Measurements from ENCODE around the gene SUCO. TPM values are rescaled to one million over a fixed set of nuclear protein-coding genes. Genes with fewer than 3 reads are reported as not detected.

SUCO gene
- total and polyA plus RNA-seq, 2 donors: 27.2 to 30.5 TPM

- WGBS: 97% methylated on average over 3 of the region's 3 CpGs
- H3K9me3 ChIP-seq (ENCODE audit: control insufficient read depth in 2 of 2, insufficient read depth in 1 of 2, low read length in 1 of 2): peaks cover 0 to 13% of the 10 kb centered on the region in 2 donors
- H3K27ac ChIP-seq (ENCODE audit: low read depth in 1 of 2, low read length in 1 of 2): no peak overlapping the region
These were observed 89.6 kb downstream of the SUCO start for GRCh38 chr1:172622541-172622940.

GRCh38 chr1:172623748-172624147 is 90.8 kb downstream of the SUCO start:
- H3K27ac ChIP-seq (ENCODE audit: low read depth in 1 of 2, low read length in 1 of 2): no peak overlapping the region
- H3K4me3 ChIP-seq (ENCODE audit: low read length in 2 of 2): no peak overlapping the region
- no peaks in the 10 kb centered on the region for H3K36me3 ChIP-seq (ENCODE audit: control insufficient read depth in 2 of 2, insufficient read depth in 2 of 2, low read length in 1 of 2)
- H3K9me3 ChIP-seq (ENCODE audit: control insufficient read depth in 2 of 2, insufficient read depth in 1 of 2, low read length in 1 of 2): peaks cover 0 to 13% of the 10 kb centered on the region in 2 donors
- 96% methylated on average over 3 of the region's 3 CpGs for WGBS
- no peak for DNase-seq (ENCODE audit: low read depth in 6 of 9, low spot score in 9 of 9)
- peaks cover 0 to 2% of the 10 kb centered on the region in 2 donors for H3K27me3 ChIP-seq (ENCODE audit: control insufficient read depth in 2 of 2, insufficient read depth in 1 of 2, low read length in 1 of 2)
- H3K4me1 ChIP-seq (ENCODE audit: control insufficient read depth in 2 of 2, insufficient read depth in 2 of 2, low read length in 2 of 2): peaks cover 0 to 3% of the 10 kb centered on the region in 2 donors

More at GRCh38 chr1:172622541-172622940, 89.6 kb downstream of the SUCO start:
- no peaks in the 10 kb centered on the region for H3K4me1 ChIP-seq (ENCODE audit: control insufficient read depth in 2 of 2, insufficient read depth in 2 of 2, low read length in 2 of 2)
- H3K4me3 ChIP-seq (ENCODE audit: low read length in 2 of 2): no peak overlapping the region
- H3K36me3 ChIP-seq (ENCODE audit: control insufficient read depth in 2 of 2, insufficient read depth in 2 of 2, low read length in 1 of 2): no peaks in the 10 kb centered on the region
- peaks cover 0 to 2% of the 10 kb centered on the region in 2 donors for H3K27me3 ChIP-seq (ENCODE audit: control insufficient read depth in 2 of 2, insufficient read depth in 1 of 2, low read length in 1 of 2)
- DNase-seq (ENCODE audit: low read depth in 6 of 9, low spot score in 9 of 9): no peak

GRCh38 chr1:172626845-172627244 is 93.9 kb downstream of the SUCO start:
- H3K27ac ChIP-seq (ENCODE audit: low read depth in 1 of 2, low read length in 1 of 2): no peak overlapping the region
- WGBS: 81% methylated on average over 3 of the region's 3 CpGs
- no peak for DNase-seq (ENCODE audit: low read depth in 6 of 9, low spot score in 9 of 9)
- peaks cover 0 to 2% of the 10 kb centered on the region in 2 donors for H3K27me3 ChIP-seq (ENCODE audit: control insufficient read depth in 2 of 2, insufficient read depth in 1 of 2, low read length in 1 of 2)
- no peak overlapping the region for H3K4me3 ChIP-seq (ENCODE audit: low read length in 2 of 2)
- peaks cover 0 to 3% of the 10 kb centered on the region in 2 donors for H3K4me1 ChIP-seq (ENCODE audit: control insufficient read depth in 2 of 2, insufficient read depth in 2 of 2, low read length in 2 of 2)
- no peaks in the 10 kb centered on the region for H3K36me3 ChIP-seq (ENCODE audit: control insufficient read depth in 2 of 2, insufficient read depth in 2 of 2, low read length in 1 of 2)
- H3K9me3 ChIP-seq (ENCODE audit: control insufficient read depth in 2 of 2, insufficient read depth in 1 of 2, low read length in 1 of 2): peaks cover 0 to 2% of the 10 kb centered on the region in 2 donors

GRCh38 chr1:172627702-172628101 is 94.8 kb downstream of the SUCO start:
- Histone ChIP-seq H3K27me3 (ENCODE audit: control insufficient read depth in 2 of 2, insufficient read depth in 1 of 2, low read length in 1 of 2) (peaks cover 0 to 2% of the 10 kb centered on the region in 2 donors), H3K9me3 (ENCODE audit: control insufficient read depth in 2 of 2, insufficient read depth in 1 of 2, low read length in 1 of 2) (peaks cover 0 to 4% of the 10 kb centered on the region in 2 donors), H3K4me3 (ENCODE audit: low read length in 2 of 2) (no peak overlapping the region), H3K36me3 (ENCODE audit: control insufficient read depth in 2 of 2, insufficient read depth in 2 of 2, low read length in 1 of 2) (no peaks in the 10 kb centered on the region), H3K27ac (ENCODE audit: low read depth in 1 of 2, low read length in 1 of 2) (no peak overlapping the region), H3K4me1 (ENCODE audit: control insufficient read depth in 2 of 2, insufficient read depth in 2 of 2, low read length in 2 of 2) (peaks cover 0 to 3% of the 10 kb centered on the region in 2 donors)
- DNase-seq (ENCODE audit: low read depth in 6 of 9, low spot score in 9 of 9): peak in 1 of 9 donors; percentile 42
- WGBS: 45% methylated on average over 3 of the region's 3 CpGs

- no peak for DNase-seq (ENCODE audit: low read depth in 6 of 9, low spot score in 9 of 9)
- Histone ChIP-seq H3K4me1 (ENCODE audit: control insufficient read depth in 2 of 2, insufficient read depth in 2 of 2, low read length in 2 of 2) (peaks cover 0 to 3% of the 10 kb centered on the region in 2 donors), H3K27me3 (ENCODE audit: control insufficient read depth in 2 of 2, insufficient read depth in 1 of 2, low read length in 1 of 2) (peaks cover 0 to 2% of the 10 kb centered on the region in 2 donors), H3K9me3 (ENCODE audit: control insufficient read depth in 2 of 2, insufficient read depth in 1 of 2, low read length in 1 of 2) (peaks cover 0 to 4% of the 10 kb centered on the region in 2 donors), H3K27ac (ENCODE audit: low read depth in 1 of 2, low read length in 1 of 2) (no peak overlapping the region), H3K4me3 (ENCODE audit: low read length in 2 of 2) (no peak overlapping the region), H3K36me3 (ENCODE audit: control insufficient read depth in 2 of 2, insufficient read depth in 2 of 2, low read length in 1 of 2) (no peaks in the 10 kb centered on the region)
- 98% methylated on average over 4 of the region's 4 CpGs for WGBS
These were observed 95.5 kb downstream of the SUCO start for GRCh38 chr1:172628401-172628800.

- no peak overlapping the region for H3K27ac ChIP-seq (ENCODE audit: low read depth in 1 of 2, low read length in 1 of 2)
- peaks cover 0 to 4% of the 10 kb centered on the region in 2 donors for H3K9me3 ChIP-seq (ENCODE audit: control insufficient read depth in 2 of 2, insufficient read depth in 1 of 2, low read length in 1 of 2)
- no peak overlapping the region for H3K4me3 ChIP-seq (ENCODE audit: low read length in 2 of 2)
- no peak for DNase-seq (ENCODE audit: low read depth in 6 of 9, low spot score in 9 of 9)
- no peaks in the 10 kb centered on the region for H3K36me3 ChIP-seq (ENCODE audit: control insufficient read depth in 2 of 2, insufficient read depth in 2 of 2, low read length in 1 of 2)
- 97% methylated on average over 2 of the region's 2 CpGs for WGBS
- H3K27me3 ChIP-seq (ENCODE audit: control insufficient read depth in 2 of 2, insufficient read depth in 1 of 2, low read length in 1 of 2): peaks cover 0 to 2% of the 10 kb centered on the region in 2 donors
- peaks cover 0 to 3% of the 10 kb centered on the region in 2 donors for H3K4me1 ChIP-seq (ENCODE audit: control insufficient read depth in 2 of 2, insufficient read depth in 2 of 2, low read length in 2 of 2)
These were observed 96.2 kb downstream of the SUCO start for GRCh38 chr1:172629170-172629569.

GRCh38 chr1:172629638-172630037 is 96.7 kb downstream of the SUCO start:
- no peaks in the 10 kb centered on the region for H3K36me3 ChIP-seq (ENCODE audit: control insufficient read depth in 2 of 2, insufficient read depth in 2 of 2, low read length in 1 of 2)
- WGBS: 96% methylated on average over 2 of the region's 2 CpGs

GRCh38 chr1:172630056-172630818 is 97.3 kb downstream of the SUCO start:
- Histone ChIP-seq H3K9me3 (ENCODE audit: control insufficient read depth in 2 of 2, insufficient read depth in 1 of 2, low read length in 1 of 2) (peaks cover 0 to 4% of the 10 kb centered on the region in 2 donors), H3K4me1 (ENCODE audit: control insufficient read depth in 2 of 2, insufficient read depth in 2 of 2, low read length in 2 of 2) (peaks cover 0 to 3% of the 10 kb centered on the region in 2 donors), H3K36me3 (ENCODE audit: control insufficient read depth in 2 of 2, insufficient read depth in 2 of 2, low read length in 1 of 2) (no peaks in the 10 kb centered on the region), H3K4me3 (ENCODE audit: low read length in 2 of 2) (no peak overlapping the region), H3K27ac (ENCODE audit: low read depth in 1 of 2, low read length in 1 of 2) (no peak overlapping the region), H3K27me3 (ENCODE audit: control insufficient read depth in 2 of 2, insufficient read depth in 1 of 2, low read length in 1 of 2) (peaks cover 0 to 2% of the 10 kb centered on the region in 2 donors)
- WGBS: 97% methylated on average over 11 of the region's 11 CpGs
- DNase-seq (ENCODE audit: low read depth in 6 of 9, low spot score in 9 of 9): no peak

More at GRCh38 chr1:172629638-172630037, 96.7 kb downstream of the SUCO start:
- no peak for DNase-seq (ENCODE audit: low read depth in 6 of 9, low spot score in 9 of 9)
- peaks cover 0 to 2% of the 10 kb centered on the region in 2 donors for H3K27me3 ChIP-seq (ENCODE audit: control insufficient read depth in 2 of 2, insufficient read depth in 1 of 2, low read length in 1 of 2)
- peaks cover 0 to 3% of the 10 kb centered on the region in 2 donors for H3K4me1 ChIP-seq (ENCODE audit: control insufficient read depth in 2 of 2, insufficient read depth in 2 of 2, low read length in 2 of 2)
- H3K9me3 ChIP-seq (ENCODE audit: control insufficient read depth in 2 of 2, insufficient read depth in 1 of 2, low read length in 1 of 2): peaks cover 0 to 4% of the 10 kb centered on the region in 2 donors
- H3K27ac ChIP-seq (ENCODE audit: low read depth in 1 of 2, low read length in 1 of 2): no peak overlapping the region
- no peak overlapping the region for H3K4me3 ChIP-seq (ENCODE audit: low read length in 2 of 2)

GRCh38 chr1:172630868-172631267 is 97.9 kb downstream of the SUCO start:
- H3K27ac ChIP-seq (ENCODE audit: low read depth in 1 of 2, low read length in 1 of 2): no peak overlapping the region
- no peak for DNase-seq (ENCODE audit: low read depth in 6 of 9, low spot score in 9 of 9)
- peaks cover 0 to 3% of the 10 kb centered on the region in 2 donors for H3K4me1 ChIP-seq (ENCODE audit: control insufficient read depth in 2 of 2, insufficient read depth in 2 of 2, low read length in 2 of 2)
- WGBS: 63% methylated on average over 3 of the region's 3 CpGs
- no peaks in the 10 kb centered on the region for H3K36me3 ChIP-seq (ENCODE audit: control insufficient read depth in 2 of 2, insufficient read depth in 2 of 2, low read length in 1 of 2)
- peaks cover 0 to 4% of the 10 kb centered on the region in 2 donors for H3K9me3 ChIP-seq (ENCODE audit: control insufficient read depth in 2 of 2, insufficient read depth in 1 of 2, low read length in 1 of 2)
- H3K4me3 ChIP-seq (ENCODE audit: low read length in 2 of 2): no peak overlapping the region
- H3K27me3 ChIP-seq (ENCODE audit: control insufficient read depth in 2 of 2, insufficient read depth in 1 of 2, low read length in 1 of 2): peaks cover 0 to 2% of the 10 kb centered on the region in 2 donors
